22Rv1 (cell line): ENCODE data around the gene NXPH3.

Experiments
- CTCF ChIP-seq: fragments of 450-650 bp; IDR thresholded peaks from 2 replicates; pipeline ENCODE4 v1.5.1; 2017; ENCODE audit warnings: mild to moderate bottlenecking
- ZFX ChIP-seq: fragments of 450-650 bp; IDR thresholded peaks from 2 replicates; pipeline ENCODE4 v1.6.1; 2017; ENCODE audit warnings: antibody characterized with exemption, borderline replicate concordance

DNA sequence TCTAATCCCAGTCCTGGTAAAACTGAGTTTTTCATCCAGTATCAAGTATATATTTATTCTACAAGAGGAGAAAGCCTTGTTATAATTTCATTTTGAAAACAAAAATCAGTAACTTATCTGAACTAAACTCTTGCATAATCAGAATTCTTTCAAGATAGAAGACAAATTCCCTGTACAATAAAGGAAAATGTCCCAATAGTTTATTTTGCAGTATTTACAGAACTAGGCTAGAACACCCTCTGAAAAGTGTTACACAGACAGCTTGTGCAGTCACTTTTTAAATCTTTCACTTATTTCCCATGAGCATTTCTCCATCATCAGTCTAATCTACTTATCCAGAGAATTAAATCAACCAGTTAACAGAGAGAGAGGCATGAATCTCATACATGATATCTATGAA is 53.8 kb downstream of the NXPH3 start:
- TF ChIP-seq CTCF (no peak), ZFX (no peak)
